Mammary microvascular endothelial cell (primary cell): ENCODE results near the gene CAMK1D. TPM values are rescaled to one million over a fixed set of nuclear protein-coding genes. Genes with fewer than 3 reads are reported as not detected.

Source experiments
- total RNA-seq: library from RNA; depleted of rRNA; stranded (reverse); fragments of >200 nt; gene quantifications from 2 replicates; pipeline ENCODE4 v1.2.3, GENCODE V29; 2015

CAMK1D gene
- 1.3 and 1.4 TPM in 2 replicates for total RNA-seq

DNA sequence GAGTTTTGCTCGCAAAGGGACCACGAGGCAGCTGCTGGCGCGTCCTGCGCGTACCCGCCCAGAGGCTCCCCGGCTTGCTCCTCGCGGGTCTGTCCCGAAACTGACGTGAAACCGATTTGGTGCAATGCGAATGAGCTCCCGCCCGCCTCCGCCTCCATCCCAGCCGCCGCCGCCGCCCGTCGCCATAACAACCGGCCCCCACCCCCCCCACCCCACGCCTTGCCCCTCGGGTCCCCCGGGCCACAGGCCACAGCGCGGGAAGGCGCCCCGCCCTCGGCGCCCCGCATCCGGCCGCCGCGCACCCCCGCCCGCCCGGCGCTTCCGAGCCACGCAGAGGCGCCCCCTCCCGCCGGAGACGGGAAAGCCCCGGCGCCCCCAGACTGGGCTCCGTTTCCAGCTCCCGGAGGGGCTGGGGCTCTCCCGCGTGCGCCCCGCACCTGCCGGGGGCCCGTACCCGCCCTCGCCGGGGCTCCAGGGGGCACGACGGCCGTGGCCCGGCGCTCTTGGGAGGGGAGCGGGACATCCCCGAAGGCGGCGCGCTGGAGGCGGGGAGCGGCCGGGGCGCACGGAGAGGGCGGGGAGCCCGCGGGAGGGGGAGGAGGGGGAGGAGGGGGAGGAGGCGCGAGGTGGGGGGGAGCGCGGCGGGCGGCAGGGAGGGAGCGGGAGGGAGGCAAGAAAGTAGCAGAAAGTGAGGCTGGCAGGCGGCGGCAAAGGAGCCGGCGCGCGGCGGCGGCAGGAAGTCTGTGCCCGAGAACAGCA, at the start of gene CAMK1D:
Gene CAMK1D (plus strand): TSS at position 678 of the 759 bp plus-strand sequence.

Other genes with a start within 250 kb of the CAMK1D start
- 2.0 and 3.8 TPM in 2 replicates for gene SEC61A2, start 219.9 kb upstream of the CAMK1D start, total RNA-seq
- gene NUDT5, start 153.7 kb upstream of the CAMK1D start, total RNA-seq, result 84.6 and 94.3 TPM in 2 replicates
- gene CDC123, start 153.4 kb upstream of the CAMK1D start, total RNA-seq, result 157 and 164 TPM in 2 replicates